ENCODE data around the gene ACP3.

Gene ACP3

GRCh38 chr3:132407025-132407424 lies 89.8 kb downstream of the ACP3 start:
- in situ Hi-C loops (cut with HindIII; ENCODE audit: low pct_unique_long_range_greater_than_20kb, low sequenced_read_pairs): no loop called here
- DNase-seq (ENCODE audit: low read depth in 1 of 2, low spot score in 1 of 2): no peak
- no peak for TF ChIP-seq JUND (IDR thresholded peaks at IDR 0.05; ENCODE audit: low read depth)

All from T47D (cell line).